Measurements from ENCODE around the gene SLC35F3.

- TF ChIP-seq CTCF (IDR thresholded peaks at IDR 0.05; ENCODE audit: insufficient read depth, low read depth, low read length) (peak; percentile 35), EZH2 (IDR thresholded peaks at IDR 0.05; ENCODE audit: insufficient read depth, low read length) (no peak)
These were observed 220.8 kb downstream of the SLC35F3 start for GRCh38 chr1:234125283-234125682.

All from astrocyte (in vitro differentiated cells and primary cell).